ENCODE results near the gene CDK4.

The CDK4 gene

GRCh38 chr12:57735952-57736740, 16.0 kb downstream of the CDK4 start:
- no peak for TF ChIP-seq SIN3A (IDR thresholded peaks at IDR 0.05; ENCODE audit: borderline replicate concordance, insufficient read depth, low read length)
- TF ChIP-seq REST (IDR thresholded peaks at IDR 0.05; ENCODE audit: insufficient read depth in 1 of 2, low read depth in 2 of 2, low read length in 2 of 2): no peak
- no peak for TF ChIP-seq TAF1 (IDR thresholded peaks at IDR 0.05; ENCODE audit: borderline replicate concordance, insufficient read depth, low read length)
- no peak for TF ChIP-seq FOXP2 (optimal IDR thresholded peaks at IDR 0.05; ENCODE audit: borderline replicate concordance, extremely low read depth, extremely low read length, insufficient read depth)
- TF ChIP-seq POLR2AphosphoS5 (IDR thresholded peaks at IDR 0.05; ENCODE audit: low read depth, low read length): no peak

GRCh38 chr12:57735198-57735855, 16.8 kb downstream of the CDK4 start:
- TF ChIP-seq POLR2AphosphoS5 (IDR thresholded peaks at IDR 0.05; ENCODE audit: low read depth, low read length) (no peak), FOXP2 (optimal IDR thresholded peaks at IDR 0.05; ENCODE audit: borderline replicate concordance, extremely low read depth, extremely low read length, insufficient read depth) (no peak), SIN3A (IDR thresholded peaks at IDR 0.05; ENCODE audit: borderline replicate concordance, insufficient read depth, low read length) (no peak), REST (IDR thresholded peaks at IDR 0.05; ENCODE audit: insufficient read depth in 1 of 2, low read depth in 2 of 2, low read length in 2 of 2) (no peak), TAF1 (IDR thresholded peaks at IDR 0.05; ENCODE audit: borderline replicate concordance, insufficient read depth, low read length) (no peak)

- TF ChIP-seq REST (IDR thresholded peaks at IDR 0.05; ENCODE audit: insufficient read depth in 1 of 2, low read depth in 2 of 2, low read length in 2 of 2) (no peak), FOXP2 (optimal IDR thresholded peaks at IDR 0.05; ENCODE audit: borderline replicate concordance, extremely low read depth, extremely low read length, insufficient read depth) (no peak), TAF1 (IDR thresholded peaks at IDR 0.05; ENCODE audit: borderline replicate concordance, insufficient read depth, low read length) (no peak)
Observed at GRCh38 chr12:57734591-57734990, 17.5 kb downstream of the CDK4 start.

- TF ChIP-seq POLR2AphosphoS5 (IDR thresholded peaks at IDR 0.05; ENCODE audit: low read depth, low read length): no peak
Observed at GRCh38 chr12:57733928-57734327, 18.2 kb downstream of the CDK4 start.

- TF ChIP-seq TAF1 (IDR thresholded peaks at IDR 0.05; ENCODE audit: borderline replicate concordance, insufficient read depth, low read length) (no peak), SIN3A (IDR thresholded peaks at IDR 0.05; ENCODE audit: borderline replicate concordance, insufficient read depth, low read length) (no peak), REST (IDR thresholded peaks at IDR 0.05; ENCODE audit: insufficient read depth in 1 of 2, low read depth in 2 of 2, low read length in 2 of 2) (no peak), POLR2AphosphoS5 (IDR thresholded peaks at IDR 0.05; ENCODE audit: low read depth, low read length) (no peak), FOXP2 (optimal IDR thresholded peaks at IDR 0.05; ENCODE audit: borderline replicate concordance, extremely low read depth, extremely low read length, insufficient read depth) (no peak)
Observed at GRCh38 chr12:57732726-57733593, 19.1 kb downstream of the CDK4 start.

Data from PFSK-1 (cell line).